GM18498 (cell line): Measurements from ENCODE around the gene ATP8B1.

Experiments used
- ATAC-seq: cut with Tn5 transposase; IDR thresholded peaks from one replicate; pipeline ENCODE4 v1.9.1; 2021; ENCODE audit warnings: mild to moderate bottlenecking, moderate library complexity; ENCODE audit not compliant: unreplicated experiment

The ATP8B1 gene

DNA sequence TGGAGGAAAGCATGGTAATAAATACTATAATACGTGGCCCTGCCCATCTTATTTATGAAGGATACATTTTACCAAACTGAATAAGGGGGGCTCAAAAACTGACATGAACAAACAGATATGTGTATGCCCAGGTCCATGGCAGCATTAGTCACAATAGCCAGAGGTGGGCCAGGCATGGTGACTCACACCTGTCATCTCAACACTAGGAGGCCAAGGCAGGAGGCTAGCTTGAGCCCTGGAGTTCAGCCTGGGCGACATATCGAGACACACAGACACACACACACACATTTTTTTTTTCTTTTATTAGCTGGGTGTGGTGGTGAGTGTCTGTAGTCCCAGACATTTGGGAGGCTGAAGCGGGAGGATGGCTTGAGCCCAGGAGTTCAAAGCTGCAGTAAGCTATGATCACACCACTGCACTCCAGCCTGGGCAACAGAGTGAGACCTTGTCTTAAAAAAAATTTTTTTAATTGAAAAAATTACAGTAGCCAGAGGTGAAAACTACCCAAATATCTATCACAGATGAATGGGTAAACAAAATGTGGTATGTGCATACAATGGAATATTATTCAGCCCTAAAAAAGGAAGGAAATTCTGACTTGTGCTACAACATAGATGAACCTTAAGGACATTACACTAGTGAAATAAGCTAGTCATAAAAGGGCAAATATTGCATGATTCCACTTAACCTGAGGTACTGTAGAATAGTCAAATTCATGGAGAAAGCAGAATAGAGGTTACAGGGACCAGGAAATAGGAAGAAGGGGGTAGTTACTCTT, 8.0 kb downstream of the ATP8B1 start:
- ATAC-seq, result no peak

DNA sequence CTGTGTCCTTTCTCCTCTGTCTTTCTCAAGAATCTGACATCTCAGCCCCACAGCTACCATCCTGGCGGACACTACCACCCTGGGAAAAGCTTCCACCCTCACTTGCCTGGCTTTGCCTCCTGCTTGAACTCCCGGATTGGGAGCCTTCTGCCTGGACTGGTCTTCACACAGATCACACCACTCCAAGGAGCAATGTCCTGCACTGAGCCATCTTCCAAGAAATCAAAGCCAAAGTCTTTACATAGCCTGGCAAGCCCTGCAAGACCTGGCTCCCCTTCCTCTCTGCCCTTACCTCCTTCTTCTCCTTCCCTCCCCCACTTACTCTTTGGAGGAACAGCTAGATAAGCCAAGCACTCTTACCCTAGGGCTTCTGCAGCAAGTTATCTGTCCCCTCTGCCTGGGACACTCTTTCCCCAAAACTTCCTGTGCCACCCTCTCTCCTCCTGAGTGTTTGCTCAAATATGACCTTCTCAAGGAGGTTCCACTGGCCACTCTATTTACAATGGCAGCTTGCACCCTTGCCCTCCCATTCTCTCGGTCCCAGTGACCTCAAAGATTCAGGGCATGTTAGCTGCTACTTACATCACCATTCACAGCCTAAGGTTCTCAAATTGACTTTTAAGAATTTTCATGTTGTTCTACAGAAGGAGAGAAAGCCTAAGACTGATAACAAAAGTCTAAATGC, 9.7 kb downstream of the ATP8B1 start:
- ATAC-seq, result no peak

DNA sequence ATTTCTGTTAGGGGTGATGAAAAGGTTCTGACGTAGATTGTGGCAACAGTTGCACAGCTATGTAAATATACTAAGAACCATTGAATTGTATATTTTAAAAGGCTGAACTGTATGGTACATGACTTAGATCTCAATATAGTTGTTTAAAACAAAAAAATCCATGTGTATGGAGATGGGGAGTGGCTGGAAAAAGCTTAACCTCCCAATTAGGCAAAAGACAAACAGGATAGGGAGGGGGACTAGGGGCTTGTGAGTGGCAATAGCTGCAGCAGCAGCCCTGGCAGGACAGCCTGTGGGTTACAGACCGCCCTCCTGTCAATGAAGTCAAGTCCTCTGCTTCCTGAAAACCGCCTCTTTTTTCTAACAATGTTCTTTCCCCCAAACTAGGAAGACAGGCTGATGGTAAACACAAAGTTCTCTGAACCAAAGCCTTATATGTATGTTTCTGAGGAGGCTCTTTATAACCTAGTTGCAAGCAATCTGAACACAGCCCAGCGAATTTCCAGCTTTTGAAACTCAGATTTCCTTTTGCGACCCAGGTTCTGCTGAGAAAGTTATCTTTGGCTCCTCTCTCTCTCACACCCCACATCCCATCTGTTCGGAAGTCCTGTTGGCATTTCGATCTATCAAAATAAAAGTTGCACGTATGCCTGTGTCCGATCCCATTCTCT, 10.3 kb downstream of the ATP8B1 start:
- ATAC-seq, result no peak

DNA sequence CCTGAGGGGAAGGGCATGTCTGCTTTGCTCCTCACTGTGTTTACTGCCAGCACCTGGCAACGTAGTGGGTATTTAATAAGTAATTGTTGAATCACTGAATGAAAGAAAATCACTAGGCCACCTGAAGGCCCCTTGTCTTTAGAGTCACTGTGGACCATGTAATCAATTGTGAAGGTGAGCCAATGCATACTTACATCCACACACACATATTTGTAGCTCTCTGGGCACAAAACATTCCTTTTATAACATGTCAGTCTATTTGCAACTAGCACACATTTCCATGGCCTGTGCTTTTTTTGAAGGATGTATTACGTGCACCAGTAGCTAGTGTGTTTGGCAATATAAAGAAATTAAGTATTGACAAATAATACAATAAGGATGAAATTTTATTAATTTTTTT, 11.2 kb downstream of the ATP8B1 start:
- ATAC-seq, result no peak

DNA sequence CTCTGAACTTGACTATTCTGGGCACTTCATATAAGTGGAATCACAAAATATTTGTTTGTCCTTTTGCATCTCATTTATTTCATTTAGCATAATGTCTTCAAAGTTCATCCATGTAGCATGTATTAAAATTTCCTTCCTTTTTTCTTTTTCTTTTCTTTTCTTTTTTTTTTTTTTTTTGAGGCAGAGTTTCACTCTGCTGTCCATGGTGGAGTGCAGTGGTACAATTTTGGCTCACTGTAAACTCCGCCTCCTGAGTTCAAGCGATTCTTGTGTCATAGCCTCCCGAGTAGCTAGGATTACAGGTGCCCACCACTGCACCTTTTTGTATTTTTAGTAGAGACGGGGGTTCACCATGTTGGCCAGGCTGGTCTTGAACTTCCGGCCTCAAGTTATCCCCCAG, 11.9 kb downstream of the ATP8B1 start:
- no peak for ATAC-seq

DNA sequence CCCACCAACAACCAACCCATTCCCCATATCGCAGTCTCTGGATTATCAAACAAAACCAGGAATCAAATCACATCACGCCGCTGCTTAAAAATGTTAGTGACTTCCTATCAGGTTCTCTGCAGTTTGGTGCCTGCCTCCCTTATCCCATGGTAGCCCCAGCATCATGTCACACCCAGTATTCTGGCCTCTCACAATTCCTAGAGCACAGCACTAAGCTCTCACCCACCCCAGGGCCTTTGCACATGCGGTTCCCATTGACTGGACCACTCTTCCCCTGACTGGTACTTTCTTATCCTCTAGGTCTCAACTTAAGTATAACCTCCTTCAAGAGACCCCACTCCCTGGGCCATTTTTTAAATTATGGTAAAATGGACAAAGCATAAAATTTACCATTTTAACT, 12.8 kb downstream of the ATP8B1 start:
- ATAC-seq, result no peak

DNA sequence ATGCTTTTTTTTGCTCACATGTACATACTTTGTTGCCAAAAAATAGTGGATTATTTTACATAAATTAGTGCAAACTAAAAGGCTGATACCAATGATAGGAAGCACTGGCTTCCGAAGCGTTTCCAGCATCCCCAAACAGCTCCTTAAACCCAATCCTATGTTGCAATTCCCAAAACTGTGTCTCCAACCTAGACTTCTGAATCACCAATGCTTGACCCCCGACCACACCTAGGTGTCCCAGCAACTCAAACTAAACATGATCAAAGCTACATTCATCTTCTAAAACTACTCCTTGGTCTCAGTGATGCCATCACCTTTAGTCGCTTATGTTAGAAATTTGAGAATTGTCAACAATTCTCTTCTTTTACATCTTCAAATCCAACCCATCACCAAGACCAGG, 13.4 kb downstream of the ATP8B1 start:
- ATAC-seq, result no peak

DNA sequence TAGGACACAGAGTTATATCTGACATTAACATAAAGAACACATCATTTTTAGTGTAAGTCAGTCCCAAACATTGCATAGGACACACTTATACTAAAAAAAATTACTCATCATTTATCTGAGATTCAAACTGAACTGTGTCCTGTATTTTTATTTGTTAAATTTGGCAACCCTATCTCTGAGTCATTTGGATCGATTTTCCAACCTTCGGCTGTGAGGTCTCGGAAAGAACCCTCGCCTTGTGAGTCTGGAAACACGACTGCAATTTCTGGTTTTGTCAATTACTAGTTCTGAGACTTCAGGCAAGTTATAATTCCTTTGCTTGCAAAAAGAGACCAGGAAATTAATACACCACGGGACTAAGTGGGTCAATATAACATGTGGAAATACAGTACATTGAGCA, 14.0 kb downstream of the ATP8B1 start:
- ATAC-seq, result no peak

DNA sequence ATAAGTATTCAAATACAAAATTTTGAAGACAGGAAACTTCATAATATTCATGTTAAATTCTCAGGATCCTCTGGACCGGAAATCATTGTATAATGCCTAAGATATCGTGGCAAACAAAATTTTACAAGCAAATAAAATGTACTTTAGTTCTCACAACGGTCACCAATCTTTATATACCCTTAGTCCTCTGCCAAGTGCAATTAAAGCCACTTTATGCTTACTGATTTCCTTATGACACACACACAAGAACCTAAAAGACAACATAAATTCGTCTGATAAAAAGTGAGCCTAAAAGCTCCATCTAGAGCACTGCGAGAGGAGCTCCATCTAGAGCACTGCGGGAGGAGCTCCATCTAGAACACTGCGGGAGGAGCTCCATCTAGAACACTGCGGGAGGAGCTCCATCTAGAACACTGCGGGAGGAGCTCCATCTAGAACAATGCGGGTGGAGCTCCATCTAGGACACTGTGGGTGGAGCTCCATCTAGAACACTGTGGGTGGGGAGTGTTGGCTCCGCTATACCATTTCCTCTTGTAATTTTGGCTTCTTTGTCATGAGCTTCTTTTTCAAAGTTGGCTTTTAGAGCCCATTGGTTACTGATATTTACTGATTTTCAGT, 15.9 kb downstream of the ATP8B1 start:
- no peak for ATAC-seq

DNA sequence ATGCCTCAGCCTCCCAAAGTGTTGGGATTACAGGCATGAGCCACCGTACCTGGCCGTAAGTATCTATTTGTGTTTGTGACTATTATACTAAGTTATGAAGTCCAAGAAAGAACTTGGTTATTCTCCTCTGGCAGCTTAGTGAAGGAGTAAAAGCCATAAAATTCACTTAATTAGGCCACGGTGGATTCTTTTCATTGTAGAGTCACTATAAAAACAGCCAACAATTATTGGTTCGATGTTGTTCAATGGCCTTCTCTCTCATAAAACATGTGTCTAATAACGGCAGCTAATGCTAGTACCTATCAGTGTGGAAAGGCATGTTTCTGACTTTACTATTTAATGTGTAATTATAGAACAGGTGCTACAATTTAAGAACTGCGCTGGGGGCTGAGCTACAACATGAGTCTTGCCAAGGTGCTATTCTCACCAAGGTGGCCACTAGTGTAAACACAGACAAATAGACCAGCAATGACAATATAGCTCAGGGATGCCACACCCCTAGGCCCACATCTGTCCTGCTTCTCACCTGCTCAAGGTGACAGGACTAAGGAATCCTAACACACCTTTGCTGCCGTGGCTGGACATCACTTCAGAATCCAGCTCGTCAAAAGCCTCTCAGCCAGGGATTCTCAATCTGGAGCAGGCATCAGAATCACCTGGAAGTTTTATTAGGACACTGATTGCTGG, 17.2 kb downstream of the ATP8B1 start:
- no peak for ATAC-seq

DNA sequence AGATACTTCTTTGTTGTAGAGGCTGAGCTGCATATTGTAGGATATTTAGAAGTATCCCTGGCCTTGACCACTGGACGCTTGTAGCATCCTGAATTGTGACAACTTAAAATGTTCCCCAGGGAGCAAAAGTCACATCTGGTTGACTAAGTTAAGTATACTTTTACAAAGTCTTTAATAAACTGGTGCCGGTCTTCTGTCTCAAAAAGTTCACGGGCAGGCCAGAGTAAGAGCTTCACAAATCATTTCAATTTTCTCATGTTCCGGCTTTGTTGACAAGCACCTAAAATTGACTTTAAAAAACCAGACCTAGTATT, 18.4 kb downstream of the ATP8B1 start:
- no peak for ATAC-seq

DNA sequence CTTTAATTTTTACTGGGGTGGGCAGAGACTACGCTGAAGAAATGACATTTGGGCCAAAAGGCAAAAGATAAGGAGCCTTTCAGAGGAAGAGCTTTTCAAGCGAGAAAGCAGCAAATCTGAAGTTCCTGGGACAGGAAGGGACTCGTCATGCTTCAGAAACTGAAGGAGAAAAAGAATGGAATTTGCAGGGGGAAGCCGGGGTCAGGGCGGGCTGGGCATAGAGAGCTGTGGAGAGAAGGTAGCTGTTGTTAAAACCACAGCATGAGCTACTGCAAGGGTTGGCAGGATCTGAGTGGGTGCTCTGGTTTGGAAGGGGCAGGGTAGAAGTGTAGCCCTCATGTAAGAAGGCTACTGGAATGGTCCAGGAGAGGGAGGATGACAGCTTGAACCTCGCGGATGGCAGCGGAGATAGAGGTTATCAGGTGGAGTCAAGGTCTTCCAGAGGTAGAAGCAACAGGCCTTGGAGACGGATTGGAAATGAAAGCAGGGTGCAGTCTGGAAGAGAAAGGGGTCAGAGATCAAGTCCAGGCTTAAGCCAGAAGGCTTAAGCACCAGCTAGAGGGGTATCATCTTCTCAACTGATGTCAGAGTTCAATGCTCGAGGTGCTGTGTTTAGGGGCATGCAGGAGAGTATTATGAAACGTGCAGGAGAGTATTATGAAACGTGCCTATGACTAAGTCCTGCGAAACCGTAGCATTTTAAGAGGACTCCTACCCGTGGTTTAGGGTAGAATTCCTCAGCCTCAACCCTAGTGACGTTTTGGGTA, 18.9 kb downstream of the ATP8B1 start:
- no peak for ATAC-seq

DNA sequence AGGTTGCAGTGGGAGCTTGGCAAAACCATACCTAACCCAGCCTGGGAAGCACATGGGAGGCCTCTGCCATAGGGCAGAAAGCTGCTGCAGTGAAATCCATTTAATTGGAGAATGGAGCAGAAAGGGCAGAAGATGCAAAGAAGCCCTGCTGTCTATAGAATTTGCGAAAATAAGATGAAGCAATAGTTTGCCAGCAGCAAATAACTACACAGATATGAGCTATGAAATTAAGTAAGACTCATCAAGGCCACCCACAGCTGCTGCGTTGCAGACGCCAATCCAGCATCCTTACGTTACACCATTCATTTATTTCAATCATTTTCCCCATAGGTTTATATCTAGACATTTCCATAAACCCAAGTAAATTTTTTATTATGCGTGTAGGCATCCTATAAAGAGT, 21.1 kb downstream of the ATP8B1 start:
- no peak for ATAC-seq

DNA sequence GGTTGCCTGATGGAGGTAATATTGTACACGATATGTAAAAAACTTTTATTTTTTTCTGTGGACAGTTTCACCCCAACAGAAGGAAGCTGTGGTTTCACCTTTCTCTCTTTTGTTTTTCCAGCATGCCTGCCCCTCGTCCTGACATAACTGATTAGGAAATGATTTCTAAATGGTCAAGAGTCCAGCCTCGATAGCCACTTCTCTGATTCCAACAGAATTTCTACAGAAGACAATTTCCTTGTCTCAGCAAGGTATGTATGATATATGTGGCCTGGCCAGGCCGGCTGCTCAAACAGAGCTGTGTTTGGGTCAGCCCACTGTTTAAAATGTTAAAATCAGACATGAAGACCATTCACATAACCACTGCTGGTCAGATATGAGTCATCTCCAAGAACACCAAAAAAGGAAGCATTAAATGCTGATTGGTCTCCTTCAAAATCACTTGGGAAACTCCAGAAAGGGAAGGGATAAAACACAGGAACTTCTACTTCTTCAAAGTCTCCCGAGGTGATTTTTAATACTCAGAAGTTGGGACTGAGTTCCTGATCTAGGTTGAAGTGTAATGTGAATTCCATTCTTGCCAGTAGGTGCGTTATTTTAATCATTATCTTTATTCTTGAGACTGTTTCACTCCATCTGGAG, 22.3 kb downstream of the ATP8B1 start:
- ATAC-seq, result peak; percentile 76

DNA sequence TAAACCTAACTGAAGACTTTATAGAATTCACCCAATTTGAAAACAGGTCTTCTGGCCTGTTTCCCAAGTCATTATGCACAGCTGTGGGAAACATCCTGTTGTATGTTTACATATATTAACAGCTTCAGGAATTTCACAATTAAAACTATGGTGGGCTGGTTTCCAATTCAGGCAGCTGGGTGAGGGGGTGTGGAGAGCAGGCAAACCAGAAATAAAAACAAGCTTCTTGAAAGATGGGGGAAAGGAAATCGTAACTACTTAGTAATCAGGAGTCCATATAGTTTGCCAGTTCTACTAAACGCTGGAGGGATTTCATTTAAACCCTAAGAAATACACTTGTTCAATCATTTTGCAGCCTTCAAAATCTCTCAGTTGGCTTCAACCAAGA, 22.8 kb downstream of the ATP8B1 start:
- ATAC-seq, result peak; percentile 3

DNA sequence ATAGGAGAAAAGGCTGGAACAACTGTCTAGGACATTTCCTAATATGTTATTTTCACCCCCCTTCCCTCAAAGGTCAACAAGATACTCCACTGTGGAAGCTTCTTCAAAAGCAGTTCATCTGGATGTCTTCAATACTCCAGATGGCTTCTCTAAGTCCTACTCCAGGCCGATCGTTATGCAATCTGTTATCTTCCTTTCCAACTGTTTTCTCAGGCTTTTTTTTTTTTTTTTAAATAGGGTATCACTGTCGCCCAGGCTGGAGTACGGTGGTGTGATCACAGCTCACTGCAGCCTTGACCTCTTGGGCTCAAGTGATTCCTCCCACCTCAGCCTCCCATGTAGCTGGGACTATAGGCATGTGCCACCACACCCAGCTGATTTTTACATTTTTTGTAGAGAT, 26.3 kb downstream of the ATP8B1 start:
- no peak for ATAC-seq

DNA sequence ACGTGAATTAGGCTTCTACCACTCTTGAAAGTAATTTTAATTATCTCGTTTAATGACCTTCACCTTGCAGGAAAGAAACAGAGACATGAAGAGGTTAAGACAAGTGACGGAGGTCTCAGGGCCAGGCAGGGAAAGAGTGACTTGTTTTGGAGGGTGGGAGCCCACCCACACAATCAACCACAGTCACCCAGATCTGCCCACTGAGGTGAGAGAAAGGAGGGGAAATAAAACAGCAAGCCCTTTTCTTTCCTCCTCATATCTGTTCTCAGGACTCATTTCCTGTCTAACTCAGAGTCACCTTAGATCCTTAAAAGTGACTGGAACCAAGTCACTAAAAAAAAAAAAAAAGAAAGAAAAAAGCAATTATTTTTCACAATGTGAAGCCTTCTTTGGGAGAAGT, 26.8 kb downstream of the ATP8B1 start:
- ATAC-seq, result no peak

DNA sequence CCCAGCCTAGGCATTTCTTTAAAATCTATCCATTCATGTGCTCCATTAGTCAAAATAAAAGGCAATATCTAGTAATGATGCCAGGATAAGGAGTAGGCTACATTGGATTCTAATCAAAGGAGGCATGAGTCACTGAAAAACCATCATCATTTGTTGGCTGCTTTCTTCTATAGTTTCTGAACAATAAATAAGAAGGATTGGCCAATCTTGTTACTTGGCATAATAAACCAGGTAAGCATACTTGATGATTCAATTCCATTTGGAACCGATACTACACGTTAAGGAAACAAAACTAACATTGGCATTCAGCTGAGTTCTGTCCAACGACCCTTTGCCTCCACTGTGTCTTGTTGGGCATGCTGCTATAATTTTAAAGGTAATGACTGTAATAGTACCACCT, 27.2 kb downstream of the ATP8B1 start:
- ATAC-seq, result no peak

DNA sequence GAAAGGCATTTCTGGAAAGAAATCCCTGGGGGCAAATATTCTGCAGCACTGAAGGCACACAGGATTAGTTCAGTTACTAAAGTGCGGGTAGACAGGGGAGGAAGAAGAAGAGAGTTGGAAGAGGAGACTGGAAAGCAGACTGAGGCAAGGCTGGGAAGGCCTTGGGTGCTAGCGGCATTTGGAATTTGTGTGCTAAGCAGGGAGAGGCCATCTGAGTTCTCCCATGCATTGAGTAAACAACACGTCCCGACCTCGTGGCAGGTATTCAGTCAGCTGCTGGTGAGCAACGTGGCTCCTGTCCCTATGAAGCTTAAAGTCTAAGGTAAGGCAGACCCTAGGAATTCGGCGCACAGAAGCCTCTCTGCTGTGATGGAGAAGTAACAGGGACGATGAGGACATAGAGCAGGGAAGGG, 30.7 kb downstream of the ATP8B1 start:
- ATAC-seq, result no peak

DNA sequence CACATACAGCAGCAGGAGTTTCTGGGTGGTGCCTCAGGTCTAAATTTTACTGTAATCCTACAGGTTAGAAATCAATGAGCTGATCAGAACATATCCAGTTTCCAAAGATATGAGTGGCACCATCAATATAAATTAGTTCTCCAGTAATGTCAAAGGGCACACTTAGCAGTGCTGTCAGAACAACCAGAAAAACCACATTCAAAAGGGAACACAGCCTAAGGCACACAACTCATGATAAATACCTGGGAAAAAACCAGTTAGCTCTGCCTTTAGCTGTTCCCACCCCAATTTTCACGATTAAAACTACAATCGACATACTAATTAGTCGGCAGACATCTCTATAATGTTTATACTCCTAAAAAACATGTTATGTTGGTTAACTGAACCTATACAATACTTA, 31.5 kb downstream of the ATP8B1 start:
- ATAC-seq, result no peak
